ENCODE data around the gene GABPB2. TPM values are rescaled to one million over a fixed set of nuclear protein-coding genes. Genes with fewer than 3 reads are reported as not detected.
"Not testable (repeated sequence)": the region's sequence is repeated elsewhere in the genome, so short reads cannot be mapped to it uniquely, and the experiment has no call there.

The GABPB2 gene
- total RNA-seq, 1 donor from 2014 or later = 6.1 TPM

DNA sequence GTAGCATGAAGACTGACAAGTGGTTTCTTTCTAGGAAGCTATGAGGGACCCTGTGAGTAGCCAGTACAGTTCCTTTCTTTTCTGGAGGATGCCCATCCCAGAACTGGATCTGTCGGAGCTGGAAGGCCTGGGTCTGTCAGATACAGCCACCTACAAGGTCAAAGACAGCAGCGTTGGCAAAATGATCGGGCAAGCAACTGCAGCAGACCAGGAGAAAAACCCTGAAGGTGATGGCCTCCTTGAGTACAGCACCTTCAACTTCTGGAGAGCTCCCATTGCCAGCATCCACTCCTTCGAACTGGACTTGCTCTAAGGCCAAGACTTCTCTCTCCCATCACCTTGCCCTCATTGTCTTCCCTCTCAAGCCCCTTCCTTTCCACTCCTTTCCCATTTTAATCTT is 3.4 kb upstream of the GABPB2 start:
- peaks cover 25% of the 10 kb centered on the region for H3K36me3 Mint-ChIP-seq (ENCODE audit: low read depth)
- H3K27ac Mint-ChIP-seq (ENCODE audit: unreplicated experiment) = peak overlapping the region; percentile 53
- no peaks in the 10 kb centered on the region for H3K9me3 Mint-ChIP-seq
- TF ChIP-seq, protein P1, sequence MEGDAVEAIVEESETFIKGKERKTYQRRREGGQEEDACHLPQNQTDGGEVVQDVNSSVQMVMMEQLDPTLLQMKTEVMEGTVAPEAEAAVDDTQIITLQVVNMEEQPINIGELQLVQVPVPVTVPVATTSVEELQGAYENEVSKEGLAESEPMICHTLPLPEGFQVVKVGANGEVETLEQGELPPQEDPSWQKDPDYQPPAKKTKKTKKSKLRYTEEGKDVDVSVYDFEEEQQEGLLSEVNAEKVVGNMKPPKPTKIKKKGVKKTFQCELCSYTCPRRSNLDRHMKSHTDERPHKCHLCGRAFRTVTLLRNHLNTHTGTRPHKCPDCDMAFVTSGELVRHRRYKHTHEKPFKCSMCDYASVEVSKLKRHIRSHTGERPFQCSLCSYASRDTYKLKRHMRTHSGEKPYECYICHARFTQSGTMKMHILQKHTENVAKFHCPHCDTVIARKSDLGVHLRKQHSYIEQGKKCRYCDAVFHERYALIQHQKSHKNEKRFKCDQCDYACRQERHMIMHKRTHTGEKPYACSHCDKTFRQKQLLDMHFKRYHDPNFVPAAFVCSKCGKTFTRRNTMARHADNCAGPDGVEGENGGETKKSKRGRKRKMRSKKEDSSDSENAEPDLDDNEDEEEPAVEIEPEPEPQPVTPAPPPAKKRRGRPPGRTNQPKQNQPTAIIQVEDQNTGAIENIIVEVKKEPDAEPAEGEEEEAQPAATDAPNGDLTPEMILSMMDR (conservative IDR thresholded peaks at IDR 0.05) = no peak
- peak overlapping the region; percentile 43 for H3K4me3 Mint-ChIP-seq
- no peak for DNase-seq (ENCODE audit: low read depth, low spot score)
- H3K27me3 Mint-ChIP-seq (ENCODE audit: low read depth) = peaks cover 3% of the 10 kb centered on the region
- peaks cover 53% of the 10 kb centered on the region for H3K4me1 Mint-ChIP-seq

DNA sequence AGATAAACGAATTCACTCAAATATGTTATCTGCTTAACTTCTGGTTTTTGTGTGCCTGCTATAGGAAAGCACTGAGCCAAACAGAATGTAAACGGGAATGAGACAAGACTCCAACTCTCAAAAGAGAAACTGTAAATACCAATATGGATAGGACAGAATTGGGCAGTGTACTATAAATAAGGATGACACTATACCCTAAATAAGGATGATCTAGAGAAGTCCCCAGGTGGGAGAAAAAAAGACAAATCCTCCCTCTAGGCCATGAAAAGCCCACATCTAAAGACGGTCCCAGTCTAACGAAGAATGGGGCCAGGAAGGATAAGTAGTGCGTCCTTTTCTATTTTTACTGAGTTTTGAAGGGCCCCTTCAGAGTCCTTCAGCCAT is 1.5 kb upstream of the GABPB2 start:
- Mint-ChIP-seq H3K27ac (ENCODE audit: unreplicated experiment) (peak overlapping the region; percentile 37), H3K4me1 (peaks cover 44% of the 10 kb centered on the region), H3K4me3 (peak overlapping the region; percentile 70), H3K27me3 (ENCODE audit: low read depth) (peaks cover 3% of the 10 kb centered on the region), H3K36me3 (ENCODE audit: low read depth) (peaks cover 25% of the 10 kb centered on the region), H3K9me3 (no peaks in the 10 kb centered on the region)
- TF ChIP-seq, protein P1 (conservative IDR thresholded peaks at IDR 0.05) = no peak
- DNase-seq (ENCODE audit: low read depth, low spot score) = no peak

DNA sequence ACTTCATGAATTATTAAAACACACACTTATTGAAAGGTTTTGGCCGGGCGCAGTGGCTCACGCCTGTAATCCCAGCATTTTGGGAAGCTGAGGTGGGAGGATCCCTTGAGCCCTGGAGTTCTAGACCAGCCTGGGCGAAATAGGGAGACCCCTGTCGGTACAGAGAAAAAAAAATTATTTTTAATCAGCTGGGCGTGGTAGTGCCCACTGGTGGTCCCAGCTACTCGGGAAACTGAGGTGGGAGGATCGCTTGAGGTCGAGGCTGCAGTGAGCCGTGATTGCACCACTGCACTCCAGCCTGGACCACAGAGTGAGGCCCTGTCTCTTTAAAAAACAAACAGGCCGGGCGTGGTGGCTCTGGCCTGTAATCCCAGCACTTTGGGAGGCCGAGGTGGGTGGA is 1.7 kb downstream of the GABPB2 start:
- Mint-ChIP-seq H3K4me3 (peak overlapping the region; percentile 93), H3K4me1 (peaks cover 23% of the 10 kb centered on the region), H3K27me3 (ENCODE audit: low read depth) (peaks cover 3% of the 10 kb centered on the region), H3K9me3 (no peaks in the 10 kb centered on the region), H3K36me3 (ENCODE audit: low read depth) (peaks cover 12% of the 10 kb centered on the region), H3K27ac (ENCODE audit: unreplicated experiment) (no peak overlapping the region)
- no peak for DNase-seq (ENCODE audit: low read depth, low spot score)
- TF ChIP-seq, protein P1 (conservative IDR thresholded peaks at IDR 0.05) = no peak

DNA sequence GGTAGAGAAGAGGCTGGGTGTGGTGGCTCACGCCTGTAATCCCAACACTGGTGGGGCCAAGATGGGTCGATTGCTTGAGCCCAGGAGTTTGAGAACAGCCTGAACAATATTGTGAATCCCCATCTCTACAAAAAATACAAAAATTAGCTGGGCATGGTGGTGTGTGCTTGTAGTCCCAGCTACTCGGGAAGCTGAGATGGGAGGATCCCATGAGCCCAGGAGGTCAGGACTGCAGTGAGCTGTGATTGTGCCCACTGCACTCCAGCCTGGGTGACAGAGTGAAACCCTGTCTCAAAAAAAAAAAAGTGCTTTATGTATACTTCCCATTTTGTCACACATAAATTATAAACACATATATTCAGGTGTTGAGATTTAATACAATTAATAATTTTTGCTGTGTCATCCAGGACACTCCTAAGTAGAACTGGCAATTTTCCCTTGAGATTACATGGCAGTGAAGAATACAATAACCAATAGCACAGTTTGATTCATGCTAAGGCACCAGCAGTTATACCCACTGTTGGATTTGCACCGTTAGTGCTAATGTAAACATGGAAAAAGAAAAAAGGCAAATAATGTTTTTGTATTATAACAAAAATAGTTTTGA is 15.5 kb downstream of the GABPB2 start:
- TF ChIP-seq, protein P1 (conservative IDR thresholded peaks at IDR 0.05) = no peak
- Mint-ChIP-seq H3K27ac (ENCODE audit: unreplicated experiment) (no peak overlapping the region), H3K4me3 (no peak overlapping the region), H3K27me3 (ENCODE audit: low read depth) (no peaks in the 10 kb centered on the region), H3K4me1 (peaks cover 9% of the 10 kb centered on the region), H3K9me3 (no peaks in the 10 kb centered on the region), H3K36me3 (ENCODE audit: low read depth) (no peaks in the 10 kb centered on the region)
- no peak for DNase-seq (ENCODE audit: low read depth, low spot score)

DNA sequence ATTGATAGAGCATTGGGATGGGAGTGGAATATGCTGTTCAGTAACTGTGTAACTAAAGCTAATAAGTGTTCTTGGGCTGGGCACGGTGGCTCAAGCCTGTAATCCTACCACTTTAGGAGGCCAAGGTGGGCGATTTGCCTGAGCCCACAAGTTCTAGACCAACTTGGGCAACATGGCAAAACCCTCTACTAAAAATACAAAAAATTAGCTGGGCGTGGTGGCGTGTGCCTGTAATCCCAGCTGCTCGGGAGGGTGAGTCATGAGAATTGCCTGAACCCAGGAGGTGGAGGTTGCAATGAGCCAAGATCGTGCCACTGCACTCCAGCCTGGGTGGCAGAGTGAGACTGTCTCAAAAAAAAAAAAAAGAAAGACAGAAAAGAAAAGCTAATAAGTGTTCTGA is 26.9 kb downstream of the GABPB2 start:
- H3K27ac Mint-ChIP-seq (ENCODE audit: unreplicated experiment); H3K4me3 Mint-ChIP-seq; H3K36me3 Mint-ChIP-seq (ENCODE audit: low read depth); DNase-seq (ENCODE audit: low read depth, low spot score); H3K27me3 Mint-ChIP-seq (ENCODE audit: low read depth); H3K9me3 Mint-ChIP-seq; H3K4me1 Mint-ChIP-seq: not testable (repeated sequence)

DNA sequence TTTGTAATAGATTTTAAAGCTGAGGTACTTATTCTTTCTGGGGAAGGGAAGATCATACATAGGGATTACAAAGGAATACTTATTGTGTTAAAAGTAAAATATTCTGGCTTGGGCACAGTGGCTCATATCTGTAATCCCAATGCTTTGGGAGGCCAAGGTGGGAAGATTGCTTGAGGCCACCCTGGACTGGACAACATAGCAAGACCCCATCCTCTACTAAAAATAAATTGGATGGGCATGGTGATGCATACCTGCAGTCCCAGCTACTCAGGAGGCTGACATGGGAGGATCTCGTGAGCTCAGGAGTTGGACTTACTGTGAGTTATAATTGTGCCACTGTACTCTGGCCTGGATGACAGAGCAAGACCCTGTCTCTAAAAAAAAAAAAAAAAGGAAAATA is 27.6 kb downstream of the GABPB2 start:
- H3K27me3 Mint-ChIP-seq (ENCODE audit: low read depth) = no peaks in the 10 kb centered on the region

More for the DNA sequence above, 27.6 kb downstream of the GABPB2 start:
- Mint-ChIP-seq H3K36me3 (ENCODE audit: low read depth) (no peaks in the 10 kb centered on the region), H3K27ac (ENCODE audit: unreplicated experiment) (no peak overlapping the region), H3K4me3 (no peak overlapping the region), H3K9me3 (peaks cover 3% of the 10 kb centered on the region), H3K4me1 (no peaks in the 10 kb centered on the region)
- DNase-seq (ENCODE audit: low read depth, low spot score) = no peak
- TF ChIP-seq, protein P1 (conservative IDR thresholded peaks at IDR 0.05) = no peak

Data from neural crest cell (in vitro differentiated cells).